MM.1S (cell line): ENCODE measurements around the gene IMP3.

Source experiments
- DNase-seq: peaks from one replicate; pipeline ENCODE4 v3.0.0-alpha.2; 2015
- H2AFZ ChIP-seq: fragments of 300-600 bp; sonication (generic); 2 replicates; pipeline ENCODE4 v1.6.0; 2016; ENCODE audit warnings: antibody characterized with exemption, low read length
- H3F3A ChIP-seq: fragments of 300-600 bp; sonication (generic); 2 replicates; pipeline ENCODE4 v1.6.1; 2016; ENCODE audit warnings: mild to moderate bottlenecking, antibody characterized with exemption, low read length, moderate library complexity, mixed read lengths; ENCODE audit not compliant: insufficient read depth
- H3K27ac ChIP-seq: fragments of 300-600 bp; sonication (generic); 2 replicates; pipeline ENCODE4 v1.5.1; 2016; ENCODE audit warnings: mild to moderate bottlenecking, low read length
- H3K27me3 ChIP-seq: fragments of 300-600 bp; sonication (generic); replicated peaks from 2 replicates; pipeline ENCODE4 v1.6.0; 2016; ENCODE audit warnings: low read length; ENCODE audit not compliant: insufficient read depth
- H3K36me3 ChIP-seq: fragments of 300-600 bp; sonication (generic); replicated peaks from 2 replicates; pipeline ENCODE4 v1.6.1; 2016; ENCODE audit warnings: mild to moderate bottlenecking, low read length, mixed read lengths; ENCODE audit not compliant: insufficient read depth
- H3K4me1 ChIP-seq: fragments of 300-600 bp; sonication (generic); 2 replicates; pipeline ENCODE4 v1.6.1; 2016; ENCODE audit warnings: low read length, mixed read lengths
- H3K4me2 ChIP-seq: fragments of 300-600 bp; sonication (generic); 2 replicates; pipeline ENCODE4 v1.6.0; 2016; ENCODE audit warnings: low read depth, low read length
- H3K4me3 ChIP-seq: fragments of 300-600 bp; sonication (generic); 2 replicates; pipeline ENCODE4 v1.5.1; 2016; ENCODE audit warnings: low read length, mixed read lengths
- H3K79me2 ChIP-seq: fragments of 300-600 bp; sonication (generic); 2 replicates; pipeline ENCODE4 v1.6.1; 2016; ENCODE audit warnings: mixed run types, low read length, mixed read lengths
- H3K9ac ChIP-seq: fragments of 300-600 bp; sonication (generic); 2 replicates; pipeline ENCODE4 v1.6.1; 2016; ENCODE audit warnings: low read length, mixed read lengths
- H3K9me2 ChIP-seq: fragments of 300-600 bp; sonication (generic); replicated peaks from 2 replicates; pipeline ENCODE4 v1.6.1; 2016; ENCODE audit warnings: mild to moderate bottlenecking, low read length, mixed read lengths; ENCODE audit not compliant: insufficient read depth
- H3K9me3 ChIP-seq: fragments of 300-600 bp; sonication (generic); replicated peaks from 2 replicates; pipeline ENCODE4 v1.6.1; 2016; ENCODE audit warnings: mild to moderate bottlenecking, low read length, mixed read lengths; ENCODE audit not compliant: insufficient read depth
- H4K20me1 ChIP-seq: fragments of 300-600 bp; sonication (generic); 2 replicates; pipeline ENCODE4 v1.6.1; 2016; ENCODE audit warnings: mild to moderate bottlenecking, low read length, moderate library complexity, mixed read lengths; ENCODE audit not compliant: insufficient read depth
- CTCF ChIP-seq: fragments of 300-600 bp; sonication (generic); IDR thresholded peaks from 2 replicates; pipeline ENCODE4 v1.5.1; 2016; ENCODE audit warnings: antibody characterized with exemption, low read length, mixed read lengths
- EZH2 ChIP-seq: fragments of 300-600 bp; sonication (generic); optimal IDR thresholded peaks from 2 replicates; pipeline ENCODE3; 2017; ENCODE audit warnings: low read depth, mild to moderate bottlenecking, antibody characterized with exemption, low read length, mixed read lengths
- EZH2phosphoT487 ChIP-seq: fragments of 300-600 bp; sonication (generic); IDR thresholded peaks from 2 replicates; pipeline ENCODE4 v1.6.1; 2018; ENCODE audit warnings: antibody characterized with exemption, low read length

IMP3 gene

DNA sequence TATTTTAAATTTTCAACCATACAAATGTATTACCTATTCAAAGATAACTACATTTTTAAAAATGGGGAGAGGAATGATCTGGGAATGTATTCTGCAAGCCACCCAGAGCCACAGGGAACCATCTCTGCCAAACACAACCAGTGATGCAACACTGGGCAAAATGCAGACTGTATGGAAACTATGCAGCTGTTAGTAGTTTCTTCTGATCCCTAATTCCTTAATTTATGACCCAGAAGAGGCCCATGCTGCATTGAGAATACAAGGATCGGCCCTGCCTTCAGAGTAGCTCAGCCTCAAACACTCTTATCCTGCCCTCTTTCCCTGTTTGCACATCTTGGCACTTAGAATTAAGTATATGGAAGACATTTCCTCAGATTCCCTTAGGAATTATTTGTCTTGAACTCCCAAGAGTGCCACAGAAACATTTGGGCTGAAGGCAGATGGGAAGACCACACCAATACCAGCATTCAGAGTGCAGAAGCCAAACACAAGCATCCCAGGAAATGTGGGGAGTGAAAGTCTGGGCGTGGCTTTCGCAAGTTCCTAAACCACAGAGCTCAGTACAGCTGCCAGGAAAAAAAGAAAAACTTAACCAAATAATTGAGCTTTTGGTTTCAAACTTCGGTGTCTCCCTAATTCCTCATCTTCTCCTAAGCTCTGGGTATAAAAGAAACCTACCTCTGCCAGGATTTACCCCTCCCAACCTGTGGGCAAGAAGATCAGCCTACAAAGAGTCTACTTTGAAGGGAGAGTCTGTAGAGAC, 19.8 kb downstream of the IMP3 start:
- Histone ChIP-seq H2AFZ (no peak overlapping the region), H3K9ac (no peak overlapping the region), H3K4me3 (no peak overlapping the region), H3F3A (no peaks in the 10 kb centered on the region), H3K79me2 (no peaks in the 10 kb centered on the region), H3K9me2 (no peaks in the 10 kb centered on the region), H3K4me1 (no peaks in the 10 kb centered on the region), H3K36me3 (no peaks in the 10 kb centered on the region), H3K27me3 (no peaks in the 10 kb centered on the region), H3K9me3 (no peaks in the 10 kb centered on the region), H3K27ac (no peak overlapping the region), H3K4me2 (no peak overlapping the region), H4K20me1 (no peaks in the 10 kb centered on the region)
- DNase-seq = no peak
- TF ChIP-seq EZH2phosphoT487 (no peak), EZH2 (no peak), CTCF (no peak)

- H3K4me3 ChIP-seq = no peak overlapping the region
- no peaks in the 10 kb centered on the region for H3K9me2 ChIP-seq
- TF ChIP-seq CTCF (no peak), EZH2 (no peak), EZH2phosphoT487 (no peak)
- H3K4me1 ChIP-seq = no peaks in the 10 kb centered on the region
- H3K27me3 ChIP-seq = no peaks in the 10 kb centered on the region
- no peak overlapping the region for H3K9ac ChIP-seq
- no peaks in the 10 kb centered on the region for H3K79me2 ChIP-seq
- H3K36me3 ChIP-seq = no peaks in the 10 kb centered on the region
- DNase-seq = no peak
- no peaks in the 10 kb centered on the region for H4K20me1 ChIP-seq
- H3K4me2 ChIP-seq = no peak overlapping the region
- no peaks in the 10 kb centered on the region for H3K9me3 ChIP-seq
- H3K27ac ChIP-seq = no peak overlapping the region
- H3F3A ChIP-seq = no peaks in the 10 kb centered on the region
- H2AFZ ChIP-seq = no peak overlapping the region
Observed at GRCh38 chr15:75616766-75617165, 23.3 kb downstream of the IMP3 start.

DNA sequence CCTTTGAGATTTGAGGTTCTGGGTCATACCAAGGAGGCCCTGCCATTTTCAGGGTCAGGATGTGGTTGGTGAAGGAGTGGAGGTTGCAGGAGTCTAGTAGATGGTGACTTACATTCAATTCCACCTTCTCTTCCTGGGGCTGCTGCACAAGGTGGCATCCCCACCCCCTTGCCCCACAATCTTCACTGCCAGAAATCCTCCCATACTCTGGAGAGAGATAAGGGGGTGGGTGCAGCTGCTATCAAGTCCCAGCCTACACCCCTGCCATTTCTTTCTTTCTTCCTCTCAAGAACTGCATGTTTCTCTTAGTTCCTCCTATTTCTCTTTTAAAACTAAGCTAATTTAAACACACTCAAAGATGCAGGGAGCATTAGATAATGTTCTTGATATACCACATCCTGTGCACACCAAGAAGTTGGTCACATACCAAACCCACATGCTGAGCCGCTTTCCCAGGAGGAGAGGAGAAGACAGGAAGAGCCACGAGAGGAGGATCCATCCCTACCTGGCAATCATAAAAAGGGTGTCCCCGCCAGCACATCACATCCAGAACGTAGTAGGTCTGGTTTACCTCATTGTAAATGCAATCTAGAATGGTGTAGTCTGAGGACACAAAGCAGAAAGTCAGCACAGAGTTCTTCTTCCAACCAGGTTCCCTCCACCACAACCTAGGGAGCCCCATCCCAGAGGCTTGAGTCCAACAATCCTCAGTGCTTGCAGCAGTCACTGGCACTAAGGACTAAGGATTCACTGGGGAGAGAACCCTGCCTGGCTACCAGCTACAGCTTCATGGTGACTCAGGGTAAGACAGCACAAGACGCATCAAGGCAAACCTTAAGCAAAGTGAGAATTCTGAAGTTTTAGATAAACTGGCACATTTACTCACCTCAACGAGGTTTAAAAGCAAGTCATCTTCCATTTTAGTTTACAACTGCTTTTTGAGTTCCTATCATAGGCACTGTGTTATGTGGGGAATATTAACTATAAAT, 33.0 kb downstream of the IMP3 start:
- Histone ChIP-seq H3K27ac (no peak overlapping the region), H2AFZ (no peak overlapping the region), H3K36me3 (no peaks in the 10 kb centered on the region; the same call in 1 of the 2 replicates), H3K4me3 (no peak overlapping the region), H3K9me3 (no peaks in the 10 kb centered on the region), H4K20me1 (no peaks in the 10 kb centered on the region), H3K9ac (no peak overlapping the region), H3K4me2 (no peak overlapping the region), H3K79me2 (no peaks in the 10 kb centered on the region), H3K9me2 (no peaks in the 10 kb centered on the region), H3K27me3 (no peaks in the 10 kb centered on the region), H3K4me1 (no peaks in the 10 kb centered on the region), H3F3A (no peaks in the 10 kb centered on the region)
- TF ChIP-seq EZH2phosphoT487 = no peak
- no peak for TF ChIP-seq CTCF
- no peak for DNase-seq
